Erythroblast (primary cell): ENCODE results near the gene LCA5L.
"Not testable (repeated sequence)": the region's sequence is repeated elsewhere in the genome, so short reads cannot be mapped to it uniquely, and the experiment has no call there.

Source experiments
- DNase-seq, 2 experiments: peaks; one replicate each; lab custom pipeline; 2025; lab: John Stamatoyannopoulos, UW
- GATA1 ChIP-seq: IDR thresholded peaks from 2 replicates; pipeline ENCODE4 v1.6.1; 2011; ENCODE audit warnings: low read depth, mild to moderate bottlenecking, control low read depth, low read length, moderate library complexity
- POLR2A ChIP-seq: IDR thresholded peaks from 2 replicates; pipeline ENCODE4 v1.6.1; 2011; ENCODE audit warnings: mild to moderate bottlenecking, low read length

The LCA5L gene

GRCh38 chr21:39388038-39388810 is 57.4 kb downstream of the LCA5L start:
- no peak for TF ChIP-seq GATA1
- no peak for TF ChIP-seq POLR2A

GRCh38 chr21:39387461-39388037 is 58.0 kb downstream of the LCA5L start:
- TF ChIP-seq POLR2A = no peak
- TF ChIP-seq GATA1 = no peak
- peak; percentile 90 to 93 for DNase-seq

More at GRCh38 chr21:39388038-39388810, 57.4 kb downstream of the LCA5L start:
- DNase-seq = peak; percentile 85 to 92

GRCh38 chr21:39386899-39387298 is 58.7 kb downstream of the LCA5L start:
- DNase-seq = no peak

GRCh38 chr21:39386194-39386593 is 59.4 kb downstream of the LCA5L start:
- no peak for TF ChIP-seq POLR2A
- TF ChIP-seq GATA1 = no peak
- DNase-seq = peak; percentile 30 to 40

More at GRCh38 chr21:39386899-39387298, 58.7 kb downstream of the LCA5L start:
- TF ChIP-seq GATA1 (no peak), POLR2A (no peak)

GRCh38 chr21:39385299-39386145 is 60.1 kb downstream of the LCA5L start:
- DNase-seq = peak; percentile 76 to 85
- TF ChIP-seq POLR2A (no peak), GATA1 (no peak)

- no peak for TF ChIP-seq GATA1
- TF ChIP-seq POLR2A = no peak
- no peak for DNase-seq
Observed at GRCh38 chr21:39384674-39385298, 60.8 kb downstream of the LCA5L start.

- not testable (repeated sequence) for DNase-seq
Observed at GRCh38 chr21:39382096-39382495, 63.5 kb downstream of the LCA5L start.

GRCh38 chr21:39381009-39381408 is 64.6 kb downstream of the LCA5L start:
- DNase-seq = peak in 1 of 2 experiments; percentile 43
- TF ChIP-seq GATA1 (no peak), POLR2A (no peak)

GRCh38 chr21:39379986-39380891 is 65.3 kb downstream of the LCA5L start:
- no peak for TF ChIP-seq GATA1
- peak; percentile 81 for TF ChIP-seq POLR2A
- peak; percentile 92 to 95 for DNase-seq

- no peak for DNase-seq
- no peak for TF ChIP-seq GATA1
- TF ChIP-seq POLR2A = no peak
Observed at GRCh38 chr21:39377444-39378050, 68.0 kb downstream of the LCA5L start.

GRCh38 chr21:39375446-39375845 is 70.1 kb downstream of the LCA5L start:
- no peak for DNase-seq
- TF ChIP-seq POLR2A = no peak
- no peak for TF ChIP-seq GATA1

- no peak for TF ChIP-seq POLR2A
- TF ChIP-seq GATA1 = no peak
- DNase-seq = no peak
Observed at GRCh38 chr21:39374046-39374445, 71.5 kb downstream of the LCA5L start.

GRCh38 chr21:39373634-39374033 is 71.9 kb downstream of the LCA5L start:
- peak; percentile 14 to 24 for DNase-seq
- TF ChIP-seq POLR2A = no peak
- no peak for TF ChIP-seq GATA1

GRCh38 chr21:39369896-39370288 is 75.7 kb downstream of the LCA5L start:
- not testable (repeated sequence) for DNase-seq
